Upper lobe of left lung (tissue), 6 donors: ENCODE data around the gene SERINC3. TPM values are rescaled to one million over a fixed set of nuclear protein-coding genes. Genes with fewer than 3 reads are reported as not detected.

Source experiments
- ATAC-seq, 2 donors: fragments of 200-7000 bp; cut with Tn5 transposase; one replicate each; pipeline ENCODE4 v1.9.1; 2022; ENCODE audit warnings: mild to moderate bottlenecking in 2 of 2, moderate library complexity in 2 of 2; ENCODE audit not compliant: low FRiP score in 2 of 2
- DNase-seq, 2 donors: peaks; one replicate each; pipeline ENCODE4 v3.0.0-alpha.2; 2019 to 2020
- H3K27ac ChIP-seq, 4 donors: fragments of 200-600 bp; sonication (generic); one replicate each; pipeline ENCODE4 v1.5.1; 2016 to 2019
- H3K27me3 ChIP-seq, 4 donors: fragments of 200-600 bp; sonication (generic); one replicate each; pipeline ENCODE4 v1.5.1; 2017 to 2019
- H3K36me3 ChIP-seq, 4 donors: fragments of 200-600 bp; sonication (generic); one replicate each; pipeline ENCODE4 v1.5.1; 2016 to 2019
- H3K4me1 ChIP-seq, 4 donors: fragments of 200-600 bp; sonication (generic); one replicate each; pipeline ENCODE4 v1.5.1; 2018 to 2019
- H3K4me3 ChIP-seq, 4 donors: fragments of 200-600 bp; sonication (generic); one replicate each; pipeline ENCODE4 v1.5.1; 2017 to 2019; ENCODE audit warnings: mild to moderate bottlenecking in 2 of 4, moderate library complexity in 1 of 4
- H3K9me3 ChIP-seq, 4 donors: fragments of 200-600 bp; sonication (generic); one replicate each; pipeline ENCODE4 v1.5.1; 2018 to 2019
- CTCF ChIP-seq, 6 experiments: fragments of 450-650 bp in 4 of 6; fragments of 200-600 bp in 2 of 6; sonication (generic) in 2 of 6; IDR thresholded peaks; one replicate each; pipeline ENCODE4 v1.5.1; 2016 to 2019; ENCODE audit warnings: antibody characterized with exemption in 6 of 6
- EP300 ChIP-seq, 4 donors: sonication (generic); formaldehyde crosslinking; IDR thresholded peaks; one replicate each; pipeline ENCODE4 v1.5.1; 2017; ENCODE audit warnings: antibody characterized with exemption in 4 of 4, control low read depth in 2 of 4
- POLR2A ChIP-seq, 4 donors: fragments of 450-650 bp; IDR thresholded peaks; one replicate each; pipeline ENCODE4 v1.5.1; 2016 to 2017; ENCODE audit warnings: antibody characterized with exemption in 4 of 4, mild to moderate bottlenecking in 2 of 4
- POLR2AphosphoS5 ChIP-seq, 2 donors: sonication (generic); formaldehyde crosslinking; IDR thresholded peaks; one replicate each; pipeline ENCODE4 v1.5.1; 2017; ENCODE audit warnings: antibody characterized with exemption in 2 of 2
- WGBS, 2 donors: methylation state at CpG; one replicate each; pipeline ENCODE4 v1.1.5; 2017 to 2018; 5-methylcytosine and 5-hydroxymethylcytosine counted together
- total RNA-seq, 6 donors: library from RNA; depleted of rRNA in 4 of 6; stranded (reverse); fragments of >200 nt in 4 of 6; gene quantifications; one replicate each; pipeline versions ENCODE4 v1.1.0 to v1.2.1, GENCODE V29; 2016 to 2021
- donor health status: DM: no; HTN: no; CAD: no; lungs with moderate emphysema.
- donor health status: DM: no; HTN: yes; CAD: no; lungs with severe emphysema.

SERINC3 gene
- total RNA-seq, 6 donors from 2014 or later = 56.3 to 122 (median 107) TPM

DNA sequence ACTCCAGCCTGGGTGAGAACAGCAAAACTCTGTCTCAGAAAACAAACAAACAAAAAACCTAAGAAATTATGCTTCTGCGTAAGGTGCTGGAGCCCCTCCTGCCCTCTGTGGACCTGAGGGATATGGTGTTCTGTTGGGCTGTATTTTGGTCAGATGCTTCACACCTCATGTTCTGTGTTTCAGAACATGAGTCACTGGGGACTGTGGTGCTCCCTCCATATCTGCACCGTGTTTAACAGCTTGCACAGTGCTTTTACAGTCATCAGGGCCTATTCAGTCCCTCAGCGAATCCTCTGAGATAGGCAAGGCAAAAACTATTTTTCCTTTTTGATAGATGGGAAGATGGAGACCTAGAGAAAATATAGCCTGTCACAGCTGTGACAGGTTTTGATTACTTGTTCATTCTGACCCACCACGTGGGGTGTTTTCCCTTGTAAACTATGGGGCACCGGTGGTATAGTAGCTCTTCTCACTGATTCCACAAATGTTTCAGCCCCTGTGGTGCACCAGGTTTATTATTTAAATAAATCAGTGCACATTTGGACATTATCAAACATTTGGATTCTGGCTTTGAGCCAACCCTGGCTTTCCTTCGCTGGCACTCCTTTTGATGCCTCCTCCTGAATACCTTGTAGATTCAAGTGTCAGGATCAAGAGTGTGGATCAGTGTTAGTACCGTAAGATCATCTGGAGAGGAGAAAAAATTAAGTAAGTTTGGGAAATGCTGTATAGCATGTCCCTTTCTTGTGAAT, 36.6 kb downstream of the SERINC3 start:
- peaks cover 0 to 85% (median 33%) of the 10 kb centered on the region in 4 donors for H3K36me3 ChIP-seq
- H3K4me3 ChIP-seq = no peak overlapping the region
- H3K27ac ChIP-seq = no peak overlapping the region
- no peaks in the 10 kb centered on the region for H3K9me3 ChIP-seq
- WGBS, 2 donors = 89 to 90% methylated on average over 7 of the region's 7 CpGs
- peaks cover 0 to 4% (median 0%) of the 10 kb centered on the region in 4 donors for H3K4me1 ChIP-seq
- DNase-seq = no peak
- no peaks in the 10 kb centered on the region for H3K27me3 ChIP-seq
- no peak for TF ChIP-seq POLR2AphosphoS5 (IDR thresholded peaks at IDR 0.05)
- no peak for ATAC-seq

DNA sequence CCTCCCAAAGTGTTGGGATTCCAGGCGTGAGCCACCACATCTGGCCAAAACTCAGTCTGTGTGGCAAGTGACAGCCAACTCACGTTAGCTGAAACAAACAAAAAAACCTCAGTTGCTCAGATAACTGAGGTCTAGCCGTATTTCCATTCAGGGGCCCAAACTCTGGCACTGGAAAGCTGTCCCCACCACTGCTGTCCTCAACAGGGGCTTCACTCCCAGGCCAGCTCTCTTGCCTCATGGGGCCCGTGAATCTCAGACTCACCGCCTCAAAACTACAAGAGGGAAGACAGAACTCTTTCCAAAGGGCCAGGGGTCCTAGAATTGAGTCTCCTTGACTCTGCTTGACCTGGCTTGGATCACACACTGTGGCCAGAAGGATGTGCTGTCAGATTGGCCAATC, 38.8 kb downstream of the SERINC3 start:
- peaks cover 0 to 4% (median 0%) of the 10 kb centered on the region in 4 donors for H3K4me1 ChIP-seq
- DNase-seq (no peak), ATAC-seq (no peak)
- TF ChIP-seq POLR2A (IDR thresholded peaks at IDR 0.05) (no peak), CTCF (IDR thresholded peaks at IDR 0.05) (no peak), POLR2AphosphoS5 (IDR thresholded peaks at IDR 0.05) (no peak), EP300 (IDR thresholded peaks at IDR 0.05) (no peak)
- H3K4me3 ChIP-seq = no peak overlapping the region
- H3K27ac ChIP-seq = no peak overlapping the region
- WGBS, 2 donors = 93% methylated on average over 3 to 5 of the region's 5 CpGs
- H3K36me3 ChIP-seq = peaks cover 0 to 70% (median 16%) of the 10 kb centered on the region in 4 donors
- no peaks in the 10 kb centered on the region for H3K27me3 ChIP-seq
- no peaks in the 10 kb centered on the region for H3K9me3 ChIP-seq

- DNase-seq (no peak), ATAC-seq (no peak)
- no peaks in the 10 kb centered on the region for H3K9me3 ChIP-seq
- no peak for TF ChIP-seq CTCF (IDR thresholded peaks at IDR 0.05)
- no peak for TF ChIP-seq EP300 (IDR thresholded peaks at IDR 0.05)
- TF ChIP-seq POLR2AphosphoS5 (IDR thresholded peaks at IDR 0.05) = no peak
- TF ChIP-seq POLR2A (IDR thresholded peaks at IDR 0.05) = no peak
- H3K4me1 ChIP-seq = peaks cover 0 to 4% (median 2%) of the 10 kb centered on the region in 4 donors
- H3K4me3 ChIP-seq = no peak overlapping the region
- 66 to 79% methylated on average over 4 to 6 of the region's 6 CpGs for WGBS, 2 donors
- peak overlapping the region in 1 of 4 donors; percentile 53 for H3K27ac ChIP-seq
- no peaks in the 10 kb centered on the region for H3K27me3 ChIP-seq
- peaks cover 0 to 61% (median 13%) of the 10 kb centered on the region in 4 donors for H3K36me3 ChIP-seq
These were observed 40.0 kb downstream of the SERINC3 start for GRCh38 chr20:44481719-44482416.

DNA sequence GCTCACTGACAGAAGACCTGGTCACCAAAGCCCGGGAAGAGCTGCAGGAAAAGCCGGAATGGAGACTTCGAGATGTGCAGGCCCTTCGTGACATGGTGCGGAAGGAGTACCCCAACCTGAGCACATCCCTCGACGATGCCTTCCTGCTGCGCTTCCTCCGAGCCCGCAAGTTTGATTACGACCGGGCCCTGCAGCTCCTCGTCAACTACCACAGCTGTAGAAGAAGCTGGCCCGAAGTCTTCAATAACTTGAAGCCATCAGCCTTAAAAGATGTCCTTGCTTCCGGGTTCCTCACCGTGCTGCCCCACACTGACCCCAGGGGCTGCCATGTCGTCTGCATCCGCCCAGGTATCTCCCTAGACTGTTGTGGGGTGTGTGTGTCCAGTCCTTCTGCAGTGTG, 41.8 kb downstream of the SERINC3 start:
- no peaks in the 10 kb centered on the region for H3K9me3 ChIP-seq
- ATAC-seq (no peak), DNase-seq (peak in 1 of 2 donors; percentile 13)
- no peak overlapping the region for H3K27ac ChIP-seq
- 94 to 95% methylated on average over 18 of the region's 18 CpGs for WGBS, 2 donors
- peaks cover 0 to 48% (median 13%) of the 10 kb centered on the region in 4 donors for H3K36me3 ChIP-seq
- TF ChIP-seq POLR2AphosphoS5 (IDR thresholded peaks at IDR 0.05) (no peak), CTCF (IDR thresholded peaks at IDR 0.05) (no peak), EP300 (IDR thresholded peaks at IDR 0.05) (no peak), POLR2A (IDR thresholded peaks at IDR 0.05) (no peak)
- H3K4me1 ChIP-seq = peaks cover 3 to 19% (median 12%) of the 10 kb centered on the region in 4 donors
- H3K4me3 ChIP-seq = no peak overlapping the region
- H3K27me3 ChIP-seq = no peaks in the 10 kb centered on the region

DNA sequence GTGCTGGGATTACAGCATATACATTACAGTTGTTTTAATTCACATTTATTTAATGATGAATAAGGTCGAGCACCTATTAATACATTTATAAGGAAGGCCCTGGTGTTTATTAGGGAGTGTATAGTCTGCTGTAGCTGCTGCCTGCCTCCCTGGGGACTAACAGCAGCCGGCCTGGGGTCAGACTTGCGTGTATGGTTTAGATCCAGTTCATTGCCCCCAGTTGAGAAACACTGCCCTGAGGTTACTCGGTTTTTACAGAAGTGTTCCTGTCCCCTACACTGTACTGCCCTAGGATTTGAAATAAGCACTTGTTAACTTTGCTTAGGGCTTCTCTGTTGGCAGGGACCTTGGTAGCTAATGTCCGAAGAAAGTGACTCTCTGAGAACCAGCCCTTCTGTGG, 42.2 kb downstream of the SERINC3 start:
- WGBS, 2 donors = 74 to 80% methylated on average over 4 to 5 of the region's 5 CpGs
- no peak for ATAC-seq
- Histone ChIP-seq H3K4me1 (peaks cover 4 to 20% (median 11%) of the 10 kb centered on the region in 4 donors), H3K27ac (no peak overlapping the region), H3K4me3 (no peak overlapping the region), H3K36me3 (peaks cover 0 to 44% (median 13%) of the 10 kb centered on the region in 4 donors), H3K27me3 (no peaks in the 10 kb centered on the region), H3K9me3 (no peaks in the 10 kb centered on the region)
- TF ChIP-seq EP300 (IDR thresholded peaks at IDR 0.05) = no peak
- TF ChIP-seq CTCF (IDR thresholded peaks at IDR 0.05) = no peak
- no peak for TF ChIP-seq POLR2A (IDR thresholded peaks at IDR 0.05)
- TF ChIP-seq POLR2AphosphoS5 (IDR thresholded peaks at IDR 0.05) = no peak
- no peak for DNase-seq
